ENCODE results near the gene CHAF1B. TPM values are rescaled to one million over a fixed set of nuclear protein-coding genes. Genes with fewer than 3 reads are reported as not detected.

CHAF1B gene
- total RNA-seq, 1 experiment from 2014 or later: 20.7 TPM

GRCh38 chr21:36436829-36437744 is 51.9 kb downstream of the CHAF1B start:
- no peak for DNase-seq (ENCODE audit: low spot score)
- ATAC-seq: no peak
- no peak for TF ChIP-seq AFF4 (CRISPR knock-in tag; IDR thresholded peaks at IDR 0.05; ENCODE audit: borderline replicate concordance)
- no peak for TF ChIP-seq ZNF423 (CRISPR knock-in tag; IDR thresholded peaks at IDR 0.05)
- TF ChIP-seq ZNF219 (CRISPR knock-in tag; IDR thresholded peaks at IDR 0.05; ENCODE audit: borderline replicate concordance): no peak
- TF ChIP-seq MYBL2 (CRISPR knock-in tag; IDR thresholded peaks at IDR 0.05): no peak
- TF ChIP-seq, protein P1, sequence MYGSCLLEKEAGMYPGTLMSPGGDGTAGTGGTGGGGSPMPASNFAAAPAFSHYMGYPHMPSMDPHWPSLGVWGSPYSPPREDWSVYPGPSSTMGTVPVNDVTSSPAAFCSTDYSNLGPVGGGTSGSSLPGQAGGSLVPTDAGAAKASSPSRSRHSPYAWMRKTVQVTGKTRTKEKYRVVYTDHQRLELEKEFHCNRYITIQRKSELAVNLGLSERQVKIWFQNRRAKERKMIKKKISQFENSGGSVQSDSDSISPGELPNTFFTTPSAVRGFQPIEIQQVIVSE (CRISPR knock-in tag; IDR thresholded peaks at IDR 0.05; ENCODE audit: borderline replicate concordance): no peak
- TF ChIP-seq, protein P2, sequence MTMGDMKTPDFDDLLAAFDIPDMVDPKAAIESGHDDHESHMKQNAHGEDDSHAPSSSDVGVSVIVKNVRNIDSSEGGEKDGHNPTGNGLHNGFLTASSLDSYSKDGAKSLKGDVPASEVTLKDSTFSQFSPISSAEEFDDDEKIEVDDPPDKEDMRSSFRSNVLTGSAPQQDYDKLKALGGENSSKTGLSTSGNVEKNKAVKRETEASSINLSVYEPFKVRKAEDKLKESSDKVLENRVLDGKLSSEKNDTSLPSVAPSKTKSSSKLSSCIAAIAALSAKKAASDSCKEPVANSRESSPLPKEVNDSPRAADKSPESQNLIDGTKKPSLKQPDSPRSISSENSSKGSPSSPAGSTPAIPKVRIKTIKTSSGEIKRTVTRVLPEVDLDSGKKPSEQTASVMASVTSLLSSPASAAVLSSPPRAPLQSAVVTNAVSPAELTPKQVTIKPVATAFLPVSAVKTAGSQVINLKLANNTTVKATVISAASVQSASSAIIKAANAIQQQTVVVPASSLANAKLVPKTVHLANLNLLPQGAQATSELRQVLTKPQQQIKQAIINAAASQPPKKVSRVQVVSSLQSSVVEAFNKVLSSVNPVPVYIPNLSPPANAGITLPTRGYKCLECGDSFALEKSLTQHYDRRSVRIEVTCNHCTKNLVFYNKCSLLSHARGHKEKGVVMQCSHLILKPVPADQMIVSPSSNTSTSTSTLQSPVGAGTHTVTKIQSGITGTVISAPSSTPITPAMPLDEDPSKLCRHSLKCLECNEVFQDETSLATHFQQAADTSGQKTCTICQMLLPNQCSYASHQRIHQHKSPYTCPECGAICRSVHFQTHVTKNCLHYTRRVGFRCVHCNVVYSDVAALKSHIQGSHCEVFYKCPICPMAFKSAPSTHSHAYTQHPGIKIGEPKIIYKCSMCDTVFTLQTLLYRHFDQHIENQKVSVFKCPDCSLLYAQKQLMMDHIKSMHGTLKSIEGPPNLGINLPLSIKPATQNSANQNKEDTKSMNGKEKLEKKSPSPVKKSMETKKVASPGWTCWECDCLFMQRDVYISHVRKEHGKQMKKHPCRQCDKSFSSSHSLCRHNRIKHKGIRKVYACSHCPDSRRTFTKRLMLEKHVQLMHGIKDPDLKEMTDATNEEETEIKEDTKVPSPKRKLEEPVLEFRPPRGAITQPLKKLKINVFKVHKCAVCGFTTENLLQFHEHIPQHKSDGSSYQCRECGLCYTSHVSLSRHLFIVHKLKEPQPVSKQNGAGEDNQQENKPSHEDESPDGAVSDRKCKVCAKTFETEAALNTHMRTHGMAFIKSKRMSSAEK (CRISPR knock-in tag; IDR thresholded peaks at IDR 0.05; ENCODE audit: borderline replicate concordance): no peak
- TF ChIP-seq CBFB (CRISPR knock-in tag; IDR thresholded peaks at IDR 0.05; ENCODE audit: low read depth): no peak
- CTCF ChIA-PET: no interaction called here
- POLR2A ChIA-PET: no interaction called here
- Mint-ChIP-seq H3K36me3 (no peaks in the 10 kb centered on the region), H3K9me3 (no peaks in the 10 kb centered on the region), H3K4me3 (no peak overlapping the region), H3K27ac (no peak overlapping the region), H3K4me1 (peaks cover 8% of the 10 kb centered on the region), H3K27me3 (ENCODE audit: low read depth) (no peaks in the 10 kb centered on the region)

DNA sequence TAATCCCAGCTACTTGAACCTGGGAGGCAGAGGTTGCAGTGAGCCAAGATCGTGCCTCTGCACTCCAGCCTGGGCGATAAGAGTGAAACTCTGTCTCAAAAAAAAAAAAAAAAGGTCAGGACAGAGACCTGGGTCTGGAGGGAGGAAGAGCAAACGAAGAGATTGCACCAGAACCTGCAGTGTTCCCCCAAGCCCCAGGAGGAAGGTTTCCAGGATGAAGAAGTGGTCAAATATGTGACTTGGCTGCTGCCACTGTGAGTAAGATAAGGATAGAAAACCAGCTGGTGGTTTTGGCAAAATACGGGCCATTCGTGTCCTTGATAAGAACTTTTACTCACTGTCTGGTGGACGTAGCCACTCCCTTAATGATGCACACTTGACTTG is 52.5 kb downstream of the CHAF1B start:
- TF ChIP-seq ZNF138 (CRISPR knock-in tag; conservative IDR thresholded peaks at IDR 0.05): no peak
- TF ChIP-seq, protein P3, sequence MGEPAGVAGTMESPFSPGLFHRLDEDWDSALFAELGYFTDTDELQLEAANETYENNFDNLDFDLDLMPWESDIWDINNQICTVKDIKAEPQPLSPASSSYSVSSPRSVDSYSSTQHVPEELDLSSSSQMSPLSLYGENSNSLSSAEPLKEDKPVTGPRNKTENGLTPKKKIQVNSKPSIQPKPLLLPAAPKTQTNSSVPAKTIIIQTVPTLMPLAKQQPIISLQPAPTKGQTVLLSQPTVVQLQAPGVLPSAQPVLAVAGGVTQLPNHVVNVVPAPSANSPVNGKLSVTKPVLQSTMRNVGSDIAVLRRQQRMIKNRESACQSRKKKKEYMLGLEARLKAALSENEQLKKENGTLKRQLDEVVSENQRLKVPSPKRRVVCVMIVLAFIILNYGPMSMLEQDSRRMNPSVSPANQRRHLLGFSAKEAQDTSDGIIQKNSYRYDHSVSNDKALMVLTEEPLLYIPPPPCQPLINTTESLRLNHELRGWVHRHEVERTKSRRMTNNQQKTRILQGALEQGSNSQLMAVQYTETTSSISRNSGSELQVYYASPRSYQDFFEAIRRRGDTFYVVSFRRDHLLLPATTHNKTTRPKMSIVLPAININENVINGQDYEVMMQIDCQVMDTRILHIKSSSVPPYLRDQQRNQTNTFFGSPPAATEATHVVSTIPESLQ (CRISPR knock-in tag; IDR thresholded peaks at IDR 0.05): no peak
- no peak for TF ChIP-seq ETV6 (CRISPR knock-in tag; IDR thresholded peaks at IDR 0.05)
- no peak for TF ChIP-seq CREM (CRISPR knock-in tag; IDR thresholded peaks at IDR 0.05)
- no peak for TF ChIP-seq ZNF396 (CRISPR knock-in tag; IDR thresholded peaks at IDR 0.05; ENCODE audit: borderline replicate concordance)
- no peak for TF ChIP-seq FOXP1 (CRISPR knock-in tag; IDR thresholded peaks at IDR 0.05; ENCODE audit: borderline replicate concordance)
- no peak for TF ChIP-seq MAX (CRISPR knock-in tag; IDR thresholded peaks at IDR 0.05)
- TF ChIP-seq ZNF232 (CRISPR knock-in tag; IDR thresholded peaks at IDR 0.05): no peak
- no peak for TF ChIP-seq TEAD1 (CRISPR knock-in tag; IDR thresholded peaks at IDR 0.05)
- TF ChIP-seq NR1H2 (CRISPR knock-in tag; IDR thresholded peaks at IDR 0.05): no peak
- TF ChIP-seq HMGA2 (CRISPR knock-in tag; IDR thresholded peaks at IDR 0.05): no peak
- TF ChIP-seq, protein P4, sequence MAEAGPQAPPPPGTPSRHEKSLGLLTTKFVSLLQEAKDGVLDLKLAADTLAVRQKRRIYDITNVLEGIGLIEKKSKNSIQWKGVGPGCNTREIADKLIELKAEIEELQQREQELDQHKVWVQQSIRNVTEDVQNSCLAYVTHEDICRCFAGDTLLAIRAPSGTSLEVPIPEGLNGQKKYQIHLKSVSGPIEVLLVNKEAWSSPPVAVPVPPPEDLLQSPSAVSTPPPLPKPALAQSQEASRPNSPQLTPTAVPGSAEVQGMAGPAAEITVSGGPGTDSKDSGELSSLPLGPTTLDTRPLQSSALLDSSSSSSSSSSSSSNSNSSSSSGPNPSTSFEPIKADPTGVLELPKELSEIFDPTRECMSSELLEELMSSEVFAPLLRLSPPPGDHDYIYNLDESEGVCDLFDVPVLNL (CRISPR knock-in tag; IDR thresholded peaks at IDR 0.05; ENCODE audit: borderline replicate concordance, low read depth): no peak
- no peak for TF ChIP-seq MYBL2 (CRISPR knock-in tag; IDR thresholded peaks at IDR 0.05)
- Mint-ChIP-seq H3K27ac (no peak overlapping the region), H3K36me3 (no peaks in the 10 kb centered on the region), H3K27me3 (ENCODE audit: low read depth) (no peaks in the 10 kb centered on the region), H3K4me3 (no peak overlapping the region), H3K4me1 (peaks cover 8% of the 10 kb centered on the region), H3K9me3 (no peaks in the 10 kb centered on the region)
- ATAC-seq: no peak
- POLR2A ChIA-PET: no interaction called here
- CTCF ChIA-PET: no interaction called here
- DNase-seq (ENCODE audit: low spot score): no peak

Data from WTC11 (cell line).